ENCODE measurements around the gene MET. TPM values are rescaled to one million over a fixed set of nuclear protein-coding genes. Genes with fewer than 3 reads are reported as not detected.
"Not testable (repeated sequence)": the region's sequence is repeated elsewhere in the genome, so short reads cannot be mapped to it uniquely, and the experiment has no call there.

Gene MET
- total and polyA plus RNA-seq, 9 donors = 1.3 to 33.9 (median 5.8) TPM

- WGBS, 3 donors = 74 to 83% (median 77%) methylated on average over 9 of the region's 9 CpGs
- TF ChIP-seq, protein P1, sequence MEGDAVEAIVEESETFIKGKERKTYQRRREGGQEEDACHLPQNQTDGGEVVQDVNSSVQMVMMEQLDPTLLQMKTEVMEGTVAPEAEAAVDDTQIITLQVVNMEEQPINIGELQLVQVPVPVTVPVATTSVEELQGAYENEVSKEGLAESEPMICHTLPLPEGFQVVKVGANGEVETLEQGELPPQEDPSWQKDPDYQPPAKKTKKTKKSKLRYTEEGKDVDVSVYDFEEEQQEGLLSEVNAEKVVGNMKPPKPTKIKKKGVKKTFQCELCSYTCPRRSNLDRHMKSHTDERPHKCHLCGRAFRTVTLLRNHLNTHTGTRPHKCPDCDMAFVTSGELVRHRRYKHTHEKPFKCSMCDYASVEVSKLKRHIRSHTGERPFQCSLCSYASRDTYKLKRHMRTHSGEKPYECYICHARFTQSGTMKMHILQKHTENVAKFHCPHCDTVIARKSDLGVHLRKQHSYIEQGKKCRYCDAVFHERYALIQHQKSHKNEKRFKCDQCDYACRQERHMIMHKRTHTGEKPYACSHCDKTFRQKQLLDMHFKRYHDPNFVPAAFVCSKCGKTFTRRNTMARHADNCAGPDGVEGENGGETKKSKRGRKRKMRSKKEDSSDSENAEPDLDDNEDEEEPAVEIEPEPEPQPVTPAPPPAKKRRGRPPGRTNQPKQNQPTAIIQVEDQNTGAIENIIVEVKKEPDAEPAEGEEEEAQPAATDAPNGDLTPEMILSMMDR (IDR thresholded peaks at IDR 0.05) = no peak
- TF ChIP-seq EP300 (IDR thresholded peaks at IDR 0.05) = no peak
- TF ChIP-seq POLR2A (IDR thresholded peaks at IDR 0.05) = no peak
- DNase-seq = no peak
- H3K27me3 ChIP-seq = no peaks in the 10 kb centered on the region
- no peaks in the 10 kb centered on the region for H3K36me3 ChIP-seq
- H3K4me3 ChIP-seq = no peak overlapping the region
- intact Hi-C loops (cut with DNase I) = no loop called here
- no peaks in the 10 kb centered on the region for H3K9me3 ChIP-seq
- H3K27ac ChIP-seq = no peak overlapping the region
- H3K4me1 ChIP-seq (ENCODE audit: insufficient read depth) = no peaks in the 10 kb centered on the region
Measured at GRCh38 chr7:116752305-116753074, 80.5 kb downstream of the MET start.

DNA sequence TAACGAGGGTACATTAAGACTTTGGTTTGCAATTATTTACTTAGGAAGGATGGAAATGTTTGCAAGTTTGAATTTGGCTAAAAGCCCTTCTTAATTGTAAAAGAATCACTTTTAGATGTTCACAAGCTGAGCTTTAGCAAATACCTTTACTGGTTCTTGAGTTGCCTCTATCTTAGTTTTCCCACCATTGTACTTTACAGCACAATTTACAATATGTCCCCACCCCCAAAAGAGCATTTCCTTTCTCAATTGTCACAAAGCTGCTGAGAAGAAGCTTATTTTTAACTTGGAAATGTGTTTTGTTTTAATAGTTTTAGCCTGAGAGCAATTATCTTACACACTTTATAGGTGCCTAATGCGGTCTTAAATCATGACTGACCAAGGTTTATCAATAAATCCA is 81.1 kb downstream of the MET start:
- Histone ChIP-seq H3K27ac (no peak overlapping the region), H3K36me3 (no peaks in the 10 kb centered on the region), H3K27me3 (no peaks in the 10 kb centered on the region), H3K9me3 (no peaks in the 10 kb centered on the region), H3K4me3 (no peak overlapping the region), H3K4me1 (ENCODE audit: insufficient read depth) (no peaks in the 10 kb centered on the region)
- no peak for DNase-seq
- no peak for TF ChIP-seq POLR2A (IDR thresholded peaks at IDR 0.05)
- no peak for TF ChIP-seq EP300 (IDR thresholded peaks at IDR 0.05)
- TF ChIP-seq, protein P1 (IDR thresholded peaks at IDR 0.05) = no peak
- intact Hi-C loops (cut with DNase I) = no loop called here
- 57 to 61% (median 61%) methylated on average over 2 of the region's 2 CpGs for WGBS, 3 donors

GRCh38 chr7:116754186-116754585 is 82.2 kb downstream of the MET start:
- DNase-seq = no peak
- Histone ChIP-seq H3K27me3 (no peaks in the 10 kb centered on the region), H3K36me3 (no peaks in the 10 kb centered on the region), H3K9me3 (no peaks in the 10 kb centered on the region), H3K4me3 (no peak overlapping the region), H3K4me1 (ENCODE audit: insufficient read depth) (no peaks in the 10 kb centered on the region), H3K27ac (no peak overlapping the region)
- 86 to 90% (median 88%) methylated on average over 4 of the region's 4 CpGs for WGBS, 3 donors
- intact Hi-C loops (cut with DNase I) = no loop called here
- TF ChIP-seq, protein P1 (IDR thresholded peaks at IDR 0.05) = no peak
- TF ChIP-seq EP300 (IDR thresholded peaks at IDR 0.05) (no peak), POLR2A (IDR thresholded peaks at IDR 0.05) (no peak)

DNA sequence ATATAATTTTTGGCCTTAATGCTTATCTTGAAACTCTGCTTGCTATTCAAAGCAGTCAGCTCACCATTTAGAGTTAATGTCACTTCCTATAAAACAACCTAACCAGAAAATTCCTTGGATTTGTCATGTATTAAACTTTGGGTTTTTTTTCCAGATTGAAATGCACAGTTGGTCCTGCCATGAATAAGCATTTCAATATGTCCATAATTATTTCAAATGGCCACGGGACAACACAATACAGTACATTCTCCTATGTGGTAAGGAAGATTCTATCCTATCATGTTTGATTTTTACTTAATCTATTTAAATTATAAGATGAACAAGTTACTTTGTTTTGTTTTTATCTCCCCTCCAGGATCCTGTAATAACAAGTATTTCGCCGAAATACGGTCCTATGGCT is 85.3 kb downstream of the MET start:
- H3K36me3 ChIP-seq = no peaks in the 10 kb centered on the region
- no peaks in the 10 kb centered on the region for H3K4me1 ChIP-seq (ENCODE audit: insufficient read depth)
- no peaks in the 10 kb centered on the region for H3K27me3 ChIP-seq
- no peak for DNase-seq
- H3K27ac ChIP-seq = no peak overlapping the region
- no peak overlapping the region for H3K4me3 ChIP-seq
- intact Hi-C loops (cut with DNase I) = no loop called here
- WGBS, 3 donors = 93 to 94% (median 94%) methylated on average over 4 of the region's 4 CpGs
- no peaks in the 10 kb centered on the region for H3K9me3 ChIP-seq
- no peak for TF ChIP-seq EP300 (IDR thresholded peaks at IDR 0.05)

DNA sequence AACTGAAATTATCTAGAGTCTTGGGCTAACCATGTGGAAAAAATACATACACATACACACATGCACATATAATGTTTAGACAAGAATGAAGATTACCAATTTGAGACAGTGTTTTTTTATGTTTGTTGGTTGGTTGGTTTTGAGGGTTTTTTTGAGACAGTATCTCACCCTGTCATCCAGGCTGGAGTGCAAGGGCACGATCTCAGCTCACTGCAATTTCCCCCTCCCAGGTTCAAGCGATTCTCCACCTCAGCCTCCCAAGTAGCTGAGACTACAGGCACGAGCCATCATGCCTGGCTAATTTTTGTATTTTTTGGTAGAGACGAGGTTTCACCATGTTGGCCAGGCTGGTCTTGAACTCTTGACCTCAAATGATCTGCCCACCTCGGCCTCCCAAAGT is 87.6 kb downstream of the MET start:
- WGBS, 3 donors = 86 to 94% (median 92%) methylated on average over 5 of the region's 5 CpGs
- H3K9me3 ChIP-seq; H3K36me3 ChIP-seq; DNase-seq; intact Hi-C loops (cut with DNase I); H3K4me3 ChIP-seq; H3K27me3 ChIP-seq; H3K4me1 ChIP-seq (ENCODE audit: insufficient read depth); H3K27ac ChIP-seq: not testable (repeated sequence)
